GM12892 (cell line): Measurements from ENCODE around the gene RAMP3.

Experiments used
- POLR2A ChIP-seq: IDR thresholded peaks from 2 replicates; pipeline ENCODE4 v1.6.1; 2011; ENCODE audit warnings: low read depth, low read length, control low read depth
- TAF1 ChIP-seq: IDR thresholded peaks from 2 replicates; pipeline ENCODE4 v1.6.1; 2011; ENCODE audit warnings: low read depth, mild to moderate bottlenecking, control low read depth, low read length, borderline replicate concordance

DNA sequence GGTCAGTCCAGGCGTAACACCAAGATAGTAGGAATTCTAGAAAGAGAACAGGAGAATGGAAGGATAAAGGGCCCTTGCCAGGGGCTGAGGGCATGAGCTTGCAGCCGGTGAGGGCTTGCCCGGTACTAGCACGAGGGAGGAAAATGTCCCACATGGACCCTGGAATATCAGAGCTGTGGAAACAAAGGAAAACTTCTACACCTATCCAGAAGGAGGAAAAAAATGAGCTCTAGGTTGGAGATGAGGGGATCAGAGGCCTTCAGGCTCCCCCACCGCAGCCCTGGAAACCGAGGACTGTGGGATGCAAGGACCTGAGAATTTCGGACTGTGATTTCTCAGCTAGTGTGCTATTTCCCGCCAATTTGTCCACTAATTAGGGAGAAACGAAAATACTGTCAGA lies 22.1 kb downstream of the RAMP3 start:
- TF ChIP-seq TAF1 (no peak), POLR2A (no peak)
